Vagina (tissue), 2 donors: ENCODE results near the gene LRFN3.

Source experiments
- POLR2AphosphoS5 ChIP-seq, 2 donors: sonication (generic); formaldehyde crosslinking; IDR thresholded peaks; one replicate each; pipeline ENCODE4 v1.9.0; 2017; ENCODE audit warnings: antibody characterized with exemption in 2 of 2, mild to moderate bottlenecking in 2 of 2, low read depth in 1 of 2; ENCODE audit not compliant: insufficient read depth in 1 of 2
- TF ChIP-seq, protein P1 (sequence below), 3 experiments: fragments of 450-650 bp in 2 of 3; fragments of 200-600 bp in 1 of 3; sonication (generic) in 1 of 3; IDR thresholded peaks; one replicate each; pipeline ENCODE4 v1.5.1; 2017 to 2019; ENCODE audit warnings: antibody characterized with exemption in 3 of 3, mild to moderate bottlenecking in 2 of 3, moderate library complexity in 2 of 3

DNA sequence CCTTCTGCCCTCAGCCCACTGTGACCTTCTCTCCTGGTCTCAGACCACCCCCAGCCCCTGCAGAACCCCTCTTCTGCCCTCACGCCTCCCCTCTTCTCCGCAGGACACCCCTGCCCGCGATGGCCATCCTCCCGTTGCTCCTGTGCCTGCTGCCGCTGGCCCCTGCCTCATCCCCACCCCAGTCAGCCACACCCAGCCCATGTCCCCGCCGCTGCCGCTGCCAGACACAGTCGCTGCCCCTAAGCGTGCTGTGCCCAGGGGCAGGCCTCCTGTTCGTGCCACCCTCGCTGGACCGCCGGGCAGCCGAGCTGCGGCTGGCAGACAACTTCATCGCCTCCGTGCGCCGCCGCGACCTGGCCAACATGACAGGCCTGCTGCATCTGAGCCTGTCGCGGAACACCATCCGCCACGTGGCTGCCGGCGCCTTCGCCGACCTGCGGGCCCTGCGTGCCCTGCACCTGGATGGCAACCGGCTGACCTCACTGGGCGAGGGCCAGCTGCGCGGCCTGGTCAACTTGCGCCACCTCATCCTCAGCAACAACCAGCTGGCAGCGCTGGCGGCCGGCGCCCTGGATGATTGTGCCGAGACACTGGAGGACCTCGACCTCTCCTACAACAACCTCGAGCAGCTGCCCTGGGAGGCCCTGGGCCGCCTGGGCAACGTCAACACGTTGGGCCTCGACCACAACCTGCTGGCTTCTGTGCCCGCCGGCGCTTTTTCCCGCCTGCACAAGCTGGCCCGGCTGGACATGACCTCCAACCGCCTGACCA, 3.3 kb downstream of the LRFN3 start:
- TF ChIP-seq, protein P1, sequence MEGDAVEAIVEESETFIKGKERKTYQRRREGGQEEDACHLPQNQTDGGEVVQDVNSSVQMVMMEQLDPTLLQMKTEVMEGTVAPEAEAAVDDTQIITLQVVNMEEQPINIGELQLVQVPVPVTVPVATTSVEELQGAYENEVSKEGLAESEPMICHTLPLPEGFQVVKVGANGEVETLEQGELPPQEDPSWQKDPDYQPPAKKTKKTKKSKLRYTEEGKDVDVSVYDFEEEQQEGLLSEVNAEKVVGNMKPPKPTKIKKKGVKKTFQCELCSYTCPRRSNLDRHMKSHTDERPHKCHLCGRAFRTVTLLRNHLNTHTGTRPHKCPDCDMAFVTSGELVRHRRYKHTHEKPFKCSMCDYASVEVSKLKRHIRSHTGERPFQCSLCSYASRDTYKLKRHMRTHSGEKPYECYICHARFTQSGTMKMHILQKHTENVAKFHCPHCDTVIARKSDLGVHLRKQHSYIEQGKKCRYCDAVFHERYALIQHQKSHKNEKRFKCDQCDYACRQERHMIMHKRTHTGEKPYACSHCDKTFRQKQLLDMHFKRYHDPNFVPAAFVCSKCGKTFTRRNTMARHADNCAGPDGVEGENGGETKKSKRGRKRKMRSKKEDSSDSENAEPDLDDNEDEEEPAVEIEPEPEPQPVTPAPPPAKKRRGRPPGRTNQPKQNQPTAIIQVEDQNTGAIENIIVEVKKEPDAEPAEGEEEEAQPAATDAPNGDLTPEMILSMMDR (IDR thresholded peaks at IDR 0.05): no peak
- no peak for TF ChIP-seq POLR2AphosphoS5 (IDR thresholded peaks at IDR 0.05; ENCODE audit: insufficient read depth in 1 of 2, low read depth in 1 of 2)
